Thymus (tissue), 11 donors: ENCODE data around the gene PCCA. TPM values are rescaled to one million over a fixed set of nuclear protein-coding genes. Genes with fewer than 3 reads are reported as not detected.
"Not testable (repeated sequence)": the region's sequence is repeated elsewhere in the genome, so short reads cannot be mapped to it uniquely, and the experiment has no call there.

ENCODE experiments used
- DNase-seq, 9 donors: peaks; one replicate each; pipeline ENCODE4 v3.0.0-alpha.2; 2013; ENCODE audit warnings: low spot score in 9 of 9, low read depth in 6 of 9, missing footprints in 1 of 9
- H3K27ac ChIP-seq, 2 donors: one replicate each; pipeline ENCODE4 v1.5.1; 2013; ENCODE audit warnings: control low read depth in 1 of 2, low read depth in 1 of 2, low read length in 1 of 2, mild to moderate bottlenecking in 1 of 2, moderate library complexity in 1 of 2
- H3K27me3 ChIP-seq, 2 donors: one replicate each; pipeline ENCODE4 v1.5.1; 2013; ENCODE audit warnings: low read length in 1 of 2; ENCODE audit not compliant: control insufficient read depth in 2 of 2, insufficient read depth in 1 of 2
- H3K36me3 ChIP-seq, 2 donors: one replicate each; pipeline ENCODE4 v1.5.1; 2013; ENCODE audit warnings: low read length in 1 of 2, mild to moderate bottlenecking in 1 of 2, moderate library complexity in 1 of 2; ENCODE audit not compliant: control insufficient read depth in 2 of 2, insufficient read depth in 2 of 2
- H3K4me1 ChIP-seq, 2 donors: one replicate each; pipeline ENCODE4 v1.5.1; 2013; ENCODE audit warnings: low read length in 2 of 2; ENCODE audit not compliant: control insufficient read depth in 2 of 2, insufficient read depth in 2 of 2
- H3K4me3 ChIP-seq, 2 donors: one replicate each; pipeline ENCODE4 v1.5.1; 2013; ENCODE audit warnings: low read length in 2 of 2, control low read depth in 1 of 2, mild to moderate bottlenecking in 1 of 2
- H3K9me3 ChIP-seq, 2 donors: one replicate each; pipeline ENCODE4 v1.5.1; 2013; ENCODE audit warnings: low read length in 1 of 2, mild to moderate bottlenecking in 1 of 2; ENCODE audit not compliant: control insufficient read depth in 2 of 2, insufficient read depth in 1 of 2
- WGBS: extraction: QIAGEN DNeasy Blood & Tissue Kit; methylation state at CpG from one replicate; pipeline ENCODE4 v1.1.7; 2013; 5-methylcytosine and 5-hydroxymethylcytosine counted together
- polyA plus RNA-seq: library from polyadenylated mRNA; stranded (reverse); fragments of 200-250 nt; gene quantifications from one replicate; pipeline ENCODE4 v1.2.3, GENCODE V29; 2013
- total RNA-seq: library from RNA; stranded (reverse); fragments of 120-200 nt; gene quantifications from one replicate; pipeline ENCODE4 v1.2.4, GENCODE V29; 2013
- donor health status: healthy.

The PCCA gene
- total and polyA plus RNA-seq, 2 donors, result 17.9 to 18.2 TPM

DNA sequence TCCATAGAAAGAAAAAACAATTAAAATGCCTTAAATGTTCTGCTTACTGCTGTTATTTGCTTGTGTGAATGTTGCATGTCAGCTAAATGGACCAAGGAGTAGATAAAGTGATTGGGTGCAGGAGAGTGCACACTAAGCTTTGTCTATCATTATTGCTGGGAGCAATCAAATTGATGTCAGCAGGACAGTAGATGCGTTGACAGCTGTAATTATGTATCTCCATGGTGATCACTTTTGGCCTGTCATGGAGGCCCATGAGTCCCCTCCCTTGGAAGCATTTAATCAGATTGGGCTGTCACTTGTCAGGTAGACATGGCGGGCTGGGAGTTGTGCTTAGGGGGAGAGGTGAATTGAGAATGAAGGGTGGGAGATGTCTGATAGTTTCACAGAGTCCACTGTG, 215.3 kb downstream of the PCCA start:
- no peaks in the 10 kb centered on the region for H3K9me3 ChIP-seq
- 96% methylated on average over 2 of the region's 2 CpGs for WGBS
- no peaks in the 10 kb centered on the region for H3K27me3 ChIP-seq
- no peak for DNase-seq
- H3K4me3 ChIP-seq, result no peak overlapping the region
- H3K4me1 ChIP-seq, result no peaks in the 10 kb centered on the region
- no peak overlapping the region for H3K27ac ChIP-seq
- H3K36me3 ChIP-seq, result no peaks in the 10 kb centered on the region

- no peaks in the 10 kb centered on the region for H3K36me3 ChIP-seq
- H3K4me1 ChIP-seq, result no peaks in the 10 kb centered on the region
- WGBS, result 96% methylated on average over 2 of the region's 2 CpGs
- H3K27ac ChIP-seq, result no peak overlapping the region
- no peak for DNase-seq
- H3K4me3 ChIP-seq, result no peak overlapping the region
- no peaks in the 10 kb centered on the region for H3K9me3 ChIP-seq
- no peaks in the 10 kb centered on the region for H3K27me3 ChIP-seq
These were observed 216.5 kb downstream of the PCCA start for GRCh38 chr13:100305398-100305797.

DNA sequence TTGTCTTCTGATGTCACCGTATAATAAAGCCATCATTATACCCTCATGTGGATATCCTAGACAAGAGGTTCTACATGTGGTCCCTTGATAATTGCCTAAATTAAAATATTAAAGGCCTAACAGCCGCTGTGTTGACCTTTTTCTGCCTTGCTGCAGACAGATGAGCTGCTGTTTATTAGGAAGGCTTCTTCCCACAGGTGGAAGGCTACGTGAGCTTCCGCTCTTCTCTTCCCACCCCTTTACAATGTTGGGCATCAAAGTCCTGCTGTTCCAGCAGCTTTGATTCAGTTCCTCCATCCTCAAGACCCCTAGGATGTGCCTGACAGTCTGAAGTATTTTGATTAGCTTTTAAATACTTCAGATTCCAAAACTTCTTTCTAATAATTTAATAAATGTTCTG, 217.1 kb downstream of the PCCA start:
- H3K36me3 ChIP-seq, result no peaks in the 10 kb centered on the region
- WGBS, result 96% methylated on average over 4 of the region's 4 CpGs
- no peak overlapping the region for H3K4me3 ChIP-seq
- no peaks in the 10 kb centered on the region for H3K9me3 ChIP-seq
- DNase-seq, result no peak
- H3K27ac ChIP-seq, result no peak overlapping the region
- H3K27me3 ChIP-seq, result no peaks in the 10 kb centered on the region
- no peaks in the 10 kb centered on the region for H3K4me1 ChIP-seq

GRCh38 chr13:100306434-100306999, 217.6 kb downstream of the PCCA start:
- Histone ChIP-seq H3K4me1 (no peaks in the 10 kb centered on the region), H3K4me3 (no peak overlapping the region), H3K27ac (no peak overlapping the region), H3K36me3 (no peaks in the 10 kb centered on the region), H3K27me3 (no peaks in the 10 kb centered on the region), H3K9me3 (no peaks in the 10 kb centered on the region)
- 94% methylated on average over 5 of the region's 5 CpGs for WGBS
- DNase-seq, result no peak

DNA sequence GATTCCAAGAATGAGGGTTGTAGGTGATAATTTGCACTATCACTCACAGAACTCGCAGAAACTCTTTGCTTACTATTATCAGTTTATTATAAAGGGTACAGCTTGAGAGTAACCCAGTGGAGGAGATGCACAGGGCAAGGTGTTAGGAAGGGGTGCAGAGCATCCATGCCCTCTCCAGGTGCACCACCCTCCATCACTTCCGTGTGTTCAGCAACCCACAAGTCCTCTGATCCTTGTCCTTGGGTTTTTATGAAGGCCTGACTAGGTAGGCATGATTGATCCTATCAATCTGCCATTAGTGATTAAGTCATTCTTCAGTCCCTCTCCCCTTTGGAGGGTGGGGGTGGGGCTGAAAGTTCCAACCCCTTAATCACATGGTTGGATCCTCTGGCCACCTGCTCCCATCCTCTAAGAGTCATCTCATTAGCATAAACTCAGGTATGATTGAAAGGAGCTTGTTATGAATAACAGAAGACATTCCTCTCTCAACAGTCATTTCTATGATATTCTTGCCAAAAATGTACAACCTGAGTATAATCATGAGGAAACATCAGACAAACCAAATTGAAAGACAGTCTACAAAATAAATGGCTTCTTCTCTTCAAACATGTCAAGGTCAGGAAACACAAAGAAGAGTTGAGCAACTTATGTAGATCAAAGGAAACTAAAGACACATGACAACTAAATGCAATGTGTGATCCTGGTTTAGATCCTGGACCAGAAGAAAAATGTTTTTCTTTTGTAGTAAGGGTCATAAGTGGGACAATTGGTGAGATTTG, 225.4 kb downstream of the PCCA start:
- WGBS, result 97% methylated on average over 2 of the region's 2 CpGs
- Histone ChIP-seq H3K27me3 (no peaks in the 10 kb centered on the region), H3K4me1 (no peaks in the 10 kb centered on the region), H3K36me3 (no peaks in the 10 kb centered on the region), H3K4me3 (no peak overlapping the region), H3K9me3 (no peaks in the 10 kb centered on the region), H3K27ac (no peak overlapping the region)
- DNase-seq, result peak in 1 of 9 donors; percentile 4

GRCh38 chr13:100315522-100315921, 226.6 kb downstream of the PCCA start:
- no peaks in the 10 kb centered on the region for H3K36me3 ChIP-seq
- H3K4me3 ChIP-seq, result no peak overlapping the region
- H3K27me3 ChIP-seq, result no peaks in the 10 kb centered on the region
- H3K9me3 ChIP-seq, result no peaks in the 10 kb centered on the region
- no peaks in the 10 kb centered on the region for H3K4me1 ChIP-seq
- no peak for DNase-seq
- 97% methylated on average over 1 of the region's 1 CpG for WGBS
- H3K27ac ChIP-seq, result no peak overlapping the region

GRCh38 chr13:100318473-100318872, 229.6 kb downstream of the PCCA start:
- not testable (repeated sequence) for H3K9me3 ChIP-seq, H3K4me1 ChIP-seq, H3K36me3 ChIP-seq, H3K27me3 ChIP-seq, H3K4me3 ChIP-seq, H3K27ac ChIP-seq, DNase-seq
- WGBS, result 87% methylated on average over 3 of the region's 3 CpGs

DNA sequence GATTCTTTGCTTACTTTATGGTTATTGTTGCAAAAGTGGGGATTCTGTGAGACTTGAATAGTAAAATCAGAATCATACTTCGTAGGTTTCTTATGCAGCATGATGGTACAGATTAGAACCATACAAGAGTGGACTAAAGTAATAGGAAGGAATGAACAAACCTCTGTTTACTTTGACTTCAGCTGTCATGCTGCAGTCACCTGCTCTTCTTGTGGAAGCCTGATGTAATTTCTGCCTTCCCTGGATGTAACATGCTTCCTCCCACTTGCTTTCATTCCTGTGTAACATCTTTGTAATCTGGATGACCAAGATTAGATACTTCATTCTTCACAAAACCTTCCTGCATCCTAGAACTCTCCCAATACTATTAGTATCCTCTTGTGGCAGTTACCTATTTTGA, 235.0 kb downstream of the PCCA start:
- Histone ChIP-seq H3K27ac (no peak overlapping the region), H3K27me3 (no peaks in the 10 kb centered on the region), H3K4me3 (no peak overlapping the region), H3K36me3 (no peaks in the 10 kb centered on the region), H3K4me1 (no peaks in the 10 kb centered on the region), H3K9me3 (no peaks in the 10 kb centered on the region)
- no peak for DNase-seq
- 95% methylated on average over 1 of the region's 1 CpG for WGBS

DNA sequence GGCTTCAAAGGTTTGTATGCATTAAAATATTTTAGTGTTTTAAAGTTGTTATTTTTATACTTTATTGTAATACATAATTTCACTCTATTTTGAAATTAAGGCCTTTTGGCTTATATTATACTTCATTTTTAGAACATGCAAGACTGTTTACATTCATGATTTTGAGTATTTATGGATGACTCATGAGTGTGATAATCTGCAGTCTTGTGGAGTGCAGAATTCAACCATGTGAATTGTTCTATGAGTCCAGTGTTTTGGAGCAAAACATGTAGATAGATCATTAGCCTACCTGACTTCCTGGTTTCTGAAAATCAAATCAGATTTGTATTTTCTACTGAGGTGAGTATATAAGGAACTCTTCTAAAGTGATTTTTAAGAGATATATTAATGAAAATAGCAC, 241.8 kb downstream of the PCCA start:
- Histone ChIP-seq H3K4me1 (no peaks in the 10 kb centered on the region), H3K36me3 (no peaks in the 10 kb centered on the region), H3K27ac (no peak overlapping the region), H3K4me3 (no peak overlapping the region), H3K27me3 (no peaks in the 10 kb centered on the region), H3K9me3 (peaks cover 0 to 3% of the 10 kb centered on the region in 2 donors)
- no peak for DNase-seq
